Cardiac ventricle fibroblast (primary cell): ENCODE data around the gene TMEM69. TPM values are rescaled to one million over a fixed set of nuclear protein-coding genes. Genes with fewer than 3 reads are reported as not detected.

Experiments used
- total RNA-seq: library from RNA; depleted of rRNA; stranded (reverse); fragments of >200 nt; gene quantifications from 2 replicates; pipeline ENCODE4 v1.2.3, GENCODE V29; 2015

The TMEM69 gene, protein sequence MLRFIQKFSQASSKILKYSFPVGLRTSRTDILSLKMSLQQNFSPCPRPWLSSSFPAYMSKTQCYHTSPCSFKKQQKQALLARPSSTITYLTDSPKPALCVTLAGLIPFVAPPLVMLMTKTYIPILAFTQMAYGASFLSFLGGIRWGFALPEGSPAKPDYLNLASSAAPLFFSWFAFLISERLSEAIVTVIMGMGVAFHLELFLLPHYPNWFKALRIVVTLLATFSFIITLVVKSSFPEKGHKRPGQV
- total RNA-seq: 18.8 and 30.7 TPM in 2 replicates

GRCh38 chr1:45687754-45688740, at the start of gene TMEM69:
Gene TMEM69, plus strand, starts transcription at chr1:45688181. Its CDS starts 2,888 bp downstream, at chr1:45691069.

GRCh38 chr1:45686288-45687013, 1.5 kb upstream of the TMEM69 start, which contains the start of gene GPBP1L1:
Gene GPBP1L1, minus strand, starts transcription at chr1:45686533. Its CDS starts 27,446 bp downstream, at chr1:45659087.

Other genes with a start within 250 kb of the TMEM69 start
- 2.2 and 3.3 TPM in 2 replicates for gene TESK2, start 197.0 kb upstream of the TMEM69 start, total RNA-seq
- gene CCDC163, start 188.1 kb upstream of the TMEM69 start, total RNA-seq: 1.8 and 2.6 TPM in 2 replicates
- gene MMACHC, start 187.9 kb upstream of the TMEM69 start, total RNA-seq: 5.9 and 7.1 TPM in 2 replicates
- 353 and 414 TPM in 2 replicates for gene PRDX1, start 166.3 kb upstream of the TMEM69 start, total RNA-seq
- gene AKR1A1, start 137.4 kb upstream of the TMEM69 start, total RNA-seq: 101 and 107 TPM in 2 replicates
- 30.9 and 37.8 TPM in 2 replicates for gene NASP, start 104.1 kb upstream of the TMEM69 start, total RNA-seq
- 0.10 and 1.00 TPM in 2 replicates for gene CCDC17, start 64.1 kb upstream of the TMEM69 start, total RNA-seq
- gene GPBP1L1, start 1.6 kb upstream of the TMEM69 start, total RNA-seq: 37.9 and 44.9 TPM in 2 replicates
- 8.3 and 10.5 TPM in 2 replicates for gene IPP, start 62.5 kb downstream of the TMEM69 start, total RNA-seq
- gene MAST2, start 115.4 kb downstream of the TMEM69 start, total RNA-seq: 10.3 and 11.1 TPM in 2 replicates